SK-N-SH (cell line): Measurements from ENCODE around the gene NXNL1. TPM values are rescaled to one million over a fixed set of nuclear protein-coding genes. Genes with fewer than 3 reads are reported as not detected.

ENCODE experiments used
- CTCF ChIA-PET: fragments of 300-600, 350-600 bp; formaldehyde crosslinking; extraction: SDS; loops from one replicate; lab custom pipeline; 2021; lab: Yijun Ruan, JAX
- POLR2A ChIA-PET: fragments of 350-600 bp; sonication (Branson Sonifier 250); formaldehyde crosslinking; extraction: SDS; loops from one replicate; lab custom pipeline; 2020; ENCODE audit warnings: antibody characterized with exemption, inconsistent platforms; lab: Yijun Ruan, JAX
- DNase-seq: peaks from one replicate; pipeline ENCODE4 v3.0.0; 2012
- H2AFZ ChIP-seq: fragments of 200-600 bp; sonication (generic); 2 replicates; pipeline ENCODE4 v1.8.1; 2016; ENCODE audit warnings: antibody characterized with exemption, mild to moderate bottlenecking, low read depth
- H3F3A ChIP-seq: fragments of 200-600 bp; sonication (generic); replicated peaks from 2 replicates; pipeline ENCODE3; 2016; ENCODE audit warnings: antibody characterized with exemption, mild to moderate bottlenecking; ENCODE audit not compliant: insufficient read depth
- H3K27ac ChIP-seq, 2 experiments: fragments of 200-500 bp in 1 of 2; fragments of 200-600 bp in 1 of 2; sonication (Bioruptor generic) in 1 of 2; sonication (generic), shearing (Covaris generic) in 1 of 2; 2 replicates each; pipeline versions ENCODE4 v1.5.1 to v1.6.1; 2014 to 2016; ENCODE audit warnings: low read depth in 2 of 2, inconsistent platforms in 1 of 2, low read length in 1 of 2, mild to moderate bottlenecking in 1 of 2, mixed read lengths in 1 of 2
- H3K27me3 ChIP-seq: fragments of 200-600 bp; sonication (generic), shearing (Covaris generic); 2 replicates; pipeline ENCODE4 v1.6.1; 2016; ENCODE audit warnings: mixed run types; ENCODE audit not compliant: insufficient read depth
- H3K36me3 ChIP-seq, 2 experiments: fragments of 200-500 bp in 1 of 2; fragments of 200-600 bp in 1 of 2; sonication (Bioruptor generic) in 1 of 2; sonication (generic) in 1 of 2; replicated peaks in 1 of 2; 2 replicates each; pipeline versions ENCODE3 to v1.5.1; 2014 to 2016; ENCODE audit warnings: low read length in 1 of 2, mild to moderate bottlenecking in 1 of 2; ENCODE audit not compliant: insufficient read depth in 2 of 2, control insufficient read depth in 1 of 2
- H3K4me1 ChIP-seq, 2 experiments: fragments of 200-500 bp in 1 of 2; fragments of 200-600 bp in 1 of 2; sonication (Bioruptor generic) in 1 of 2; sonication (generic), shearing (Covaris generic) in 1 of 2; 2 replicates each; pipeline versions ENCODE4 v1.5.1 to v1.6.1; 2014 to 2016; ENCODE audit warnings: low read depth in 1 of 2, low read length in 1 of 2, mixed run types in 1 of 2; ENCODE audit not compliant: insufficient read depth in 2 of 2, control insufficient read depth in 1 of 2
- H3K4me2 ChIP-seq: fragments of 200-600 bp; sonication (generic), shearing (Covaris generic); 2 replicates; pipeline ENCODE4 v1.6.1; 2017; ENCODE audit warnings: mixed run types
- H3K4me3 ChIP-seq, 2 experiments: fragments of 200-500 bp in 1 of 2; fragments of 200-600 bp in 1 of 2; sonication (Bioruptor generic) in 1 of 2; sonication (generic), shearing (Covaris generic) in 1 of 2; 2 replicates each; pipeline versions ENCODE4 v1.5.1 to v1.8.1; 2014 to 2016; ENCODE audit warnings: low read depth in 2 of 2, inconsistent platforms in 1 of 2, low read length in 1 of 2, mild to moderate bottlenecking in 1 of 2, mixed read lengths in 1 of 2, moderate library complexity in 1 of 2
- H3K79me2 ChIP-seq: fragments of 200-600 bp; sonication (generic); 2 replicates; pipeline ENCODE4 v1.8.1; 2017; ENCODE audit warnings: mild to moderate bottlenecking; ENCODE audit not compliant: insufficient read depth
- H3K9ac ChIP-seq: fragments of 200-600 bp; sonication (generic); 2 replicates; pipeline ENCODE4 v1.6.1; 2017; ENCODE audit warnings: mixed run types
- H3K9me2 ChIP-seq: fragments of 200-600 bp; sonication (generic); 2 replicates; pipeline ENCODE4 v1.6.1; 2017; ENCODE audit warnings: mixed run types
- H3K9me3 ChIP-seq: fragments of 200-600 bp; sonication (generic); 2 replicates; pipeline ENCODE4 v1.6.1; 2017; ENCODE audit warnings: mixed run types, mild to moderate bottlenecking, moderate library complexity
- H4K20me1 ChIP-seq: fragments of 200-600 bp; sonication (generic); 2 replicates; pipeline ENCODE4 v1.6.1; 2017; ENCODE audit warnings: mild to moderate bottlenecking, mixed run types; ENCODE audit not compliant: insufficient read depth
- CHD2 ChIP-seq: fragments of 150-350 bp; IDR thresholded peaks from 2 replicates; pipeline ENCODE4 v1.6.1; 2018; ENCODE audit warnings: low read length; ENCODE audit not compliant: partially characterized antibody
- EP300 ChIP-seq, 2 experiments: IDR thresholded peaks; 2 replicates each; pipeline versions ENCODE4 v1.4.0 to v1.6.1; 2012; ENCODE audit warnings: borderline replicate concordance in 1 of 2, low read depth in 1 of 2, low read length in 1 of 2
- FOSL2 ChIP-seq: IDR thresholded peaks from 2 replicates; pipeline ENCODE4 v1.4.0; 2012; ENCODE audit warnings: low read depth, mild to moderate bottlenecking, moderate library complexity, borderline replicate concordance
- FOXJ3 ChIP-seq: sonication (generic); formaldehyde crosslinking; IDR thresholded peaks from 2 replicates; pipeline ENCODE4 v1.5.1; 2020; ENCODE audit warnings: mild to moderate bottlenecking, missing genetic modification reagents
- GABPA ChIP-seq: IDR thresholded peaks from 2 replicates; pipeline ENCODE4 v1.4.0; 2012; ENCODE audit warnings: low read depth, mild to moderate bottlenecking
- GATA2 ChIP-seq: sonication (generic); formaldehyde crosslinking; IDR thresholded peaks from 2 replicates; pipeline ENCODE4 v1.5.0; 2020; ENCODE audit warnings: mild to moderate bottlenecking, missing genetic modification reagents
- MEF2A ChIP-seq: IDR thresholded peaks from 2 replicates; pipeline ENCODE4 v1.4.0; 2012; ENCODE audit warnings: low read depth, borderline replicate concordance
- MXI1 ChIP-seq: IDR thresholded peaks from 2 replicates; pipeline ENCODE4 v1.6.1; 2012; ENCODE audit warnings: mild to moderate bottlenecking, low read depth, low read length, improper control_type of control experiment
- NFIC ChIP-seq: IDR thresholded peaks from 2 replicates; pipeline ENCODE4 v1.4.0; 2012; ENCODE audit warnings: borderline replicate concordance
- PBX3 ChIP-seq: IDR thresholded peaks from 2 replicates; pipeline ENCODE4; 2012
- POLR2AphosphoS5 ChIP-seq: IDR thresholded peaks from 2 replicates; pipeline ENCODE4 v1.6.1; 2012; ENCODE audit warnings: low read depth, low read length
- RCOR1 ChIP-seq: fragments of 150-350 bp; IDR thresholded peaks from 2 replicates; pipeline ENCODE4 v1.6.1; 2017; ENCODE audit warnings: antibody characterized with exemption, low read length
- REST ChIP-seq: IDR thresholded peaks from 2 replicates; pipeline ENCODE4 v1.6.1; 2012; ENCODE audit warnings: mild to moderate bottlenecking, low read depth, low read length, moderate library complexity
- RFX5 ChIP-seq: IDR thresholded peaks from 2 replicates; pipeline ENCODE4 v1.6.1; 2012; ENCODE audit warnings: mild to moderate bottlenecking, improper control_type of control experiment, low read length
- ZBTB33 ChIP-seq: IDR thresholded peaks from 2 replicates; pipeline ENCODE4 v1.4.0; 2012; ENCODE audit warnings: low read depth, borderline replicate concordance
- WGBS: methylation state at CpG from one replicate; pipeline ENCODE4 v1.1.6; 2017; ENCODE audit warnings: low lambda C conversion rate; 5-methylcytosine and 5-hydroxymethylcytosine counted together
- polyA plus RNA-seq, 3 experiments: library from polyadenylated mRNA; depleted of rRNA; stranded (reverse); fragments of >200 nt; gene quantifications; 2 replicates each; pipeline ENCODE4 v1.2.3, GENCODE V29; 2012
- TF ChIP-seq, protein P1 (sequence below): IDR thresholded peaks from 2 replicates; pipeline ENCODE4 v1.4.0; 2012; ENCODE audit warnings: low read depth, borderline replicate concordance
- TF ChIP-seq, protein P2 (sequence below): fragments of 150-350 bp; IDR thresholded peaks from 2 replicates; pipeline ENCODE4 v1.6.1; 2017; ENCODE audit warnings: antibody characterized with exemption, low read length, low read depth, borderline replicate concordance
- TF ChIP-seq, protein P3 (sequence below): fragments of 150-350 bp; IDR thresholded peaks from 2 replicates; pipeline ENCODE4 v1.6.1; 2016; ENCODE audit warnings: mild to moderate bottlenecking, low read depth, low read length

Gene NXNL1
- polyA plus RNA-seq, 1 of the 3 experiments (the other 2 are of a cell fraction) = not detected

DNA sequence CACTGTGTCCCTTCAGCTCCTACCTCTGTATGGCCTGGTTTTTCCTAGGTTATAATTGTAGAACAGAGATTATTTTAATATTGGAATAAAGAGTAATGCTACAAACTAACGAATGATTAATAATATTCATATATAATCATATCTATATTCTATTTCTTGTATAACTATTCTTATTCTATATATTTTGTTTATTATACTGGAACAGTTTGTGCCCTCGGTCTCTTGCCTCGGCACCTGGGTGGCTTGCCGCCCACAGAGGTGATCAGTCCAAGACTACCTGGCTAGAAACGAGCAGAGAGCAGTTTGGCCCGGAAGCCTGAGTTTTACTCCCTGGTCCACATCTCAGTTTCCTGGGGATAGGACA is 5.7 kb upstream of the NXNL1 start:
- H3K4me3 ChIP-seq = 0 out of 4 replicates have a peak overlapping the region, but pooled peaks of 1 of the 2 experiments have one; percentile 20
- H3K9ac ChIP-seq = no peak overlapping the region
- ChIA-PET CTCF (interaction anchor here (0.6 to 3.3 kb wide), 22 partner anchors 9 to 704 kb away, joined by 3 to 22 read pairs (median 4); partner anchors contain the start of genes CCDC194, MVB12A and TMEM221), POLR2A (interaction anchor here (0.6 kb wide), 1 partner anchor 275 kb away, joined by 4 read pairs; no protein-coding TSS in a partner anchor)
- no peak overlapping the region for H3K27ac ChIP-seq
- peaks cover 3% of the 10 kb centered on the region for H3F3A ChIP-seq
- no peak overlapping the region for H2AFZ ChIP-seq
- H3K9me3 ChIP-seq = no peaks in the 10 kb centered on the region
- no peak for TF ChIP-seq RCOR1
- no peak for TF ChIP-seq FOSL2
- no peak for TF ChIP-seq REST
- no peak for TF ChIP-seq GABPA
- TF ChIP-seq ZBTB33 = no peak
- no peak for TF ChIP-seq MEF2A
- no peak for TF ChIP-seq CHD2
- no peak for TF ChIP-seq EP300 (IDR thresholded peaks at IDR 0.05; ENCODE audit: borderline replicate concordance in 1 of 2, low read depth in 1 of 2, low read length in 1 of 2)
- no peak for TF ChIP-seq MXI1
- no peak for TF ChIP-seq GATA2 (CRISPR knock-in tag)
- no peak for TF ChIP-seq POLR2AphosphoS5
- TF ChIP-seq, protein P1, sequence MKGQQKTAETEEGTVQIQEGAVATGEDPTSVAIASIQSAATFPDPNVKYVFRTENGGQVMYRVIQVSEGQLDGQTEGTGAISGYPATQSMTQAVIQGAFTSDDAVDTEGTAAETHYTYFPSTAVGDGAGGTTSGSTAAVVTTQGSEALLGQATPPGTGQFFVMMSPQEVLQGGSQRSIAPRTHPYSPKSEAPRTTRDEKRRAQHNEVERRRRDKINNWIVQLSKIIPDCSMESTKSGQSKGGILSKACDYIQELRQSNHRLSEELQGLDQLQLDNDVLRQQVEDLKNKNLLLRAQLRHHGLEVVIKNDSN = no peak
- TF ChIP-seq, protein P2, sequence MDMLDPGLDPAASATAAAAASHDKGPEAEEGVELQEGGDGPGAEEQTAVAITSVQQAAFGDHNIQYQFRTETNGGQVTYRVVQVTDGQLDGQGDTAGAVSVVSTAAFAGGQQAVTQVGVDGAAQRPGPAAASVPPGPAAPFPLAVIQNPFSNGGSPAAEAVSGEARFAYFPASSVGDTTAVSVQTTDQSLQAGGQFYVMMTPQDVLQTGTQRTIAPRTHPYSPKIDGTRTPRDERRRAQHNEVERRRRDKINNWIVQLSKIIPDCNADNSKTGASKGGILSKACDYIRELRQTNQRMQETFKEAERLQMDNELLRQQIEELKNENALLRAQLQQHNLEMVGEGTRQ = no peak
- TF ChIP-seq NFIC = no peak
- TF ChIP-seq, protein P3, sequence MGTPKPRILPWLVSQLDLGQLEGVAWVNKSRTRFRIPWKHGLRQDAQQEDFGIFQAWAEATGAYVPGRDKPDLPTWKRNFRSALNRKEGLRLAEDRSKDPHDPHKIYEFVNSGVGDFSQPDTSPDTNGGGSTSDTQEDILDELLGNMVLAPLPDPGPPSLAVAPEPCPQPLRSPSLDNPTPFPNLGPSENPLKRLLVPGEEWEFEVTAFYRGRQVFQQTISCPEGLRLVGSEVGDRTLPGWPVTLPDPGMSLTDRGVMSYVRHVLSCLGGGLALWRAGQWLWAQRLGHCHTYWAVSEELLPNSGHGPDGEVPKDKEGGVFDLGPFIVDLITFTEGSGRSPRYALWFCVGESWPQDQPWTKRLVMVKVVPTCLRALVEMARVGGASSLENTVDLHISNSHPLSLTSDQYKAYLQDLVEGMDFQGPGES = no peak
- TF ChIP-seq PBX3 = no peak
- TF ChIP-seq RFX5 = no peak
- no peak for TF ChIP-seq FOXJ3 (CRISPR knock-in tag)
- H3K4me1 ChIP-seq = peaks cover 6 to 13% of the 10 kb centered on the region in 2 experiments; a peak in 3 of 4 replicates
- no peak for DNase-seq
- 31% methylated on average over 6 of the region's 6 CpGs for WGBS
- H3K9me2 ChIP-seq = no peaks in the 10 kb centered on the region
- peaks cover 9% of the 10 kb centered on the region; the same call in 1 of the 2 replicates for H3K27me3 ChIP-seq
- peaks cover 7% of the 10 kb centered on the region; the same call in 1 of the 2 replicates for H3K79me2 ChIP-seq
- H3K36me3 ChIP-seq = no peaks in the 10 kb centered on the region
- H3K4me2 ChIP-seq = no peak overlapping the region
- no peaks in the 10 kb centered on the region for H4K20me1 ChIP-seq
